Ovary (tissue), 9 donors: Measurements from ENCODE around the gene EPB41L3. TPM values are rescaled to one million over a fixed set of nuclear protein-coding genes. Genes with fewer than 3 reads are reported as not detected.

Experiments used
- DNase-seq, 5 donors: peaks; one replicate each; pipeline ENCODE4 v3.0.0-alpha.2; 2019 to 2020
- H3K27ac ChIP-seq, 2 donors: fragments of 200-600 bp; one replicate each; pipeline versions ENCODE4 v1.5.1 to v1.8.0; 2019 to 2022
- H3K27me3 ChIP-seq: fragments of 200-600 bp; one replicate; pipeline ENCODE4 v1.8.0; 2022
- H3K36me3 ChIP-seq: fragments of 200-600 bp; sonication (generic); one replicate; pipeline ENCODE4 v1.5.1; 2019
- H3K4me1 ChIP-seq: one replicate; pipeline ENCODE4 v1.8.1; 2013; ENCODE audit warnings: mild to moderate bottlenecking, moderate library complexity; ENCODE audit not compliant: insufficient read depth
- H3K4me3 ChIP-seq: fragments of 200-600 bp; sonication (generic); one replicate; pipeline ENCODE4 v1.5.1; 2017
- H3K9me3 ChIP-seq, 2 donors: fragments of 200-600 bp in 1 of 2; sonication (generic) in 1 of 2; one replicate each; pipeline versions ENCODE4 v1.5.1 to v1.8.1; 2013 to 2019; ENCODE audit warnings: mild to moderate bottlenecking in 1 of 2, moderate library complexity in 1 of 2
- CTCF ChIP-seq, 3 donors: fragments of 450-650 bp in 2 of 3; fragments of 200-600 bp in 1 of 3; IDR thresholded peaks; one replicate each; pipeline versions ENCODE4 v1.5.1 to v1.8.0; 2016 to 2022; ENCODE audit warnings: antibody characterized with exemption in 3 of 3, mild to moderate bottlenecking in 1 of 3
- EP300 ChIP-seq: sonication (generic); formaldehyde crosslinking; IDR thresholded peaks from one replicate; pipeline ENCODE4 v1.6.1; 2017; ENCODE audit warnings: antibody characterized with exemption
- POLR2A ChIP-seq: fragments of 450-650 bp; IDR thresholded peaks from one replicate; pipeline ENCODE4 v1.6.1; 2017; ENCODE audit warnings: antibody characterized with exemption, mild to moderate bottlenecking, moderate library complexity
- WGBS, 3 donors: extraction: QIAGEN DNeasy Blood & Tissue Kit in 1 of 3; methylation state at CpG; one replicate each; pipeline versions ENCODE4 v1.1.5 to v1.1.7; 2013 to 2017; 5-methylcytosine and 5-hydroxymethylcytosine counted together
- intact Hi-C, 4 donors: fragments of 100-400 bp; cut with DNase I; formaldehyde crosslinking; loops; one replicate each; pipeline versions ENCODE4 v1.11.0 to v1.15.1; 2022 to 2023
- polyA plus RNA-seq, 2 donors: library from polyadenylated mRNA; stranded (reverse); fragments of 200-250 nt in 1 of 2; fragments of 350-450 nt in 1 of 2; fragmentation: Illumina TruSeq in 1 of 2; extraction: RNeasy Lipid Tissue Mini Kit (QIAGEN cat#74804) in 1 of 2; gene quantifications; one replicate each; pipeline ENCODE4 v1.2.3, GENCODE V29; 2013 to 2014
- total RNA-seq, 7 donors: library from RNA; depleted of rRNA in 2 of 7; stranded (reverse); fragments of >200 nt in 2 of 7; fragmentation: NEBNext Ultra II Directional in 3 of 7; extraction: Animal tissue kit (Norgen Biotek cat#: 25700) in 3 of 7; gene quantifications; one replicate each; pipeline versions ENCODE4 v1.1.0 to v1.2.4, GENCODE V29; 2016 to 2023
- donor health status: DM: no; HTN: no; CAD: no; lungs with moderate emphysema.
- donor health status: DM: no; HTN: no; CAD: no.
- donor health status: Bipolar disorder and iron deficiency.
- donor health status: DM: yes; HTN: yes; CAD: no.
- donor health status: DM: no; HTN: no; CAD: no.
- donor health status: DM: yes; HTN: yes; CAD: no.

The EPB41L3 gene
- total and polyA plus RNA-seq, 9 donors, result 6.6 to 58.1 (median 29.5) TPM

- WGBS, 3 donors, result 6 to 10% (median 7%) methylated on average over 3 of the region's 3 CpGs
- Histone ChIP-seq H3K4me1 (peaks cover 3% of the 10 kb centered on the region), H3K4me3 (no peak overlapping the region), H3K27me3 (no peaks in the 10 kb centered on the region), H3K36me3 (no peaks in the 10 kb centered on the region), H3K9me3 (no peaks in the 10 kb centered on the region), H3K27ac (no peak overlapping the region)
- intact Hi-C loops, result loop anchor here in 1 of 4 donors (10.0 kb wide), 1 partner anchor 122 kb away; no protein-coding TSS in a partner anchor
- no peak for DNase-seq
- no peak for TF ChIP-seq EP300
- TF ChIP-seq CTCF (IDR thresholded peaks at IDR 0.05), result peak in 1 of 3 donors; percentile 17
- no peak for TF ChIP-seq POLR2A
Observed at GRCh38 chr18:5546660-5547059, 2.9 kb upstream of the EPB41L3 start.

GRCh38 chr18:5543036-5543680, 639 bp downstream of the EPB41L3 start:
- H3K4me1 ChIP-seq, result peaks cover 3% of the 10 kb centered on the region
- H3K27ac ChIP-seq, result peak overlapping the region in 1 of 2 donors; percentile 60
- DNase-seq, result peak in 4 of 5 donors; percentile 20 to 44 (median 32)
- no peaks in the 10 kb centered on the region for H3K27me3 ChIP-seq
- peak overlapping the region; percentile 61 for H3K4me3 ChIP-seq
- H3K36me3 ChIP-seq, result no peaks in the 10 kb centered on the region
- no peak for TF ChIP-seq EP300
- TF ChIP-seq POLR2A, result no peak
- TF ChIP-seq CTCF (IDR thresholded peaks at IDR 0.05), result no peak
- no peaks in the 10 kb centered on the region for H3K9me3 ChIP-seq
- intact Hi-C loops, result loop anchor here in 1 of 4 donors (10.0 kb wide), 1 partner anchor 118 kb away; no protein-coding TSS in a partner anchor
- WGBS, 3 donors, result 1 to 3% (median 2%) methylated on average over 25 to 84 of the region's 84 CpGs

- Histone ChIP-seq H3K27me3 (no peaks in the 10 kb centered on the region), H3K4me1 (peaks cover 3% of the 10 kb centered on the region), H3K36me3 (no peaks in the 10 kb centered on the region), H3K27ac (peak overlapping the region in 1 of 2 donors; percentile 60), H3K9me3 (no peaks in the 10 kb centered on the region), H3K4me3 (peak overlapping the region; percentile 61)
- no peak for TF ChIP-seq POLR2A
- TF ChIP-seq CTCF (IDR thresholded peaks at IDR 0.05), result no peak
- TF ChIP-seq EP300, result no peak
- DNase-seq, result peak in 2 of 5 donors; percentile 25 to 42
- intact Hi-C loops, result loop anchor here in 1 of 4 donors (10.0 kb wide), 1 partner anchor 118 kb away; no protein-coding TSS in a partner anchor
- 1 to 3% (median 2%) methylated on average over 23 of the region's 23 CpGs for WGBS, 3 donors
Observed at GRCh38 chr18:5542515-5543035, 1.2 kb downstream of the EPB41L3 start.

GRCh38 chr18:5541644-5542043, 2.2 kb downstream of the EPB41L3 start:
- Histone ChIP-seq H3K27me3 (no peaks in the 10 kb centered on the region), H3K27ac (no peak overlapping the region), H3K9me3 (no peaks in the 10 kb centered on the region), H3K36me3 (no peaks in the 10 kb centered on the region), H3K4me1 (peaks cover 3% of the 10 kb centered on the region), H3K4me3 (no peak overlapping the region)
- intact Hi-C loops, result loop anchor here in 1 of 4 donors (10.0 kb wide), 1 partner anchor 117 kb away; no protein-coding TSS in a partner anchor
- no peak for DNase-seq
- TF ChIP-seq CTCF (IDR thresholded peaks at IDR 0.05) (no peak), POLR2A (no peak), EP300 (no peak)
- 20 to 49% (median 38%) methylated on average over 3 of the region's 3 CpGs for WGBS, 3 donors
